HG02840 (cell line): ENCODE measurements around the gene CACNG4.

Experiments
- ATAC-seq: cut with Tn5 transposase; IDR thresholded peaks from one replicate; pipeline ENCODE4 v1.9.1; 2021; ENCODE audit warnings: mild to moderate bottlenecking, moderate library complexity, moderate number of reproducible peaks; ENCODE audit not compliant: unreplicated experiment, low FRiP score

The CACNG4 gene

GRCh38 chr17:66981983-66982508, 17.5 kb downstream of the CACNG4 start:
- ATAC-seq, result no peak

- no peak for ATAC-seq
Measured at GRCh38 chr17:66983414-66984021, 19.0 kb downstream of the CACNG4 start.

GRCh38 chr17:66984730-66985129, 20.2 kb downstream of the CACNG4 start:
- ATAC-seq, result no peak

GRCh38 chr17:66985338-66986237, 21.1 kb downstream of the CACNG4 start:
- ATAC-seq, result no peak

- ATAC-seq, result no peak
Measured at GRCh38 chr17:66986659-66987058, 22.2 kb downstream of the CACNG4 start.

- no peak for ATAC-seq
Measured at GRCh38 chr17:66987059-66987616, 22.6 kb downstream of the CACNG4 start.

GRCh38 chr17:66988069-66988798, 23.7 kb downstream of the CACNG4 start:
- no peak for ATAC-seq

- no peak for ATAC-seq
Measured at GRCh38 chr17:66989076-66989475, 24.6 kb downstream of the CACNG4 start.

GRCh38 chr17:66989579-66989978, 25.1 kb downstream of the CACNG4 start:
- ATAC-seq, result no peak

- ATAC-seq, result no peak
Measured at GRCh38 chr17:66990047-66990446, 25.5 kb downstream of the CACNG4 start.

- ATAC-seq, result no peak
Measured at GRCh38 chr17:66992911-66993442, 28.5 kb downstream of the CACNG4 start.

GRCh38 chr17:66994361-66994760, 29.9 kb downstream of the CACNG4 start:
- ATAC-seq, result no peak

- ATAC-seq, result no peak
Measured at GRCh38 chr17:66994930-66995535, 30.5 kb downstream of the CACNG4 start.

GRCh38 chr17:66995944-66996343, 31.4 kb downstream of the CACNG4 start:
- no peak for ATAC-seq

GRCh38 chr17:66996926-66997325, 32.4 kb downstream of the CACNG4 start:
- ATAC-seq, result no peak

GRCh38 chr17:67003231-67003630, 38.7 kb downstream of the CACNG4 start:
- no peak for ATAC-seq

- ATAC-seq, result no peak
Measured at GRCh38 chr17:67004181-67004580, 39.7 kb downstream of the CACNG4 start.

GRCh38 chr17:67007266-67007665, 42.8 kb downstream of the CACNG4 start:
- no peak for ATAC-seq

GRCh38 chr17:67008101-67008500, 43.6 kb downstream of the CACNG4 start:
- no peak for ATAC-seq
